NCI-H748 treated with DMSO at 0.1 percent for 48 hours (cell line): ENCODE data around the gene PREP.

Source experiments
- DNase-seq: peaks from one replicate; lab custom pipeline; 2025; lab: John Stamatoyannopoulos, UW

PREP gene

GRCh38 chr6:105391705-105392104 is 11.2 kb downstream of the PREP start:
- no peak for DNase-seq

- no peak for DNase-seq
These were observed 13.3 kb downstream of the PREP start for GRCh38 chr6:105389543-105389942.

- DNase-seq, result no peak
These were observed 14.5 kb downstream of the PREP start for GRCh38 chr6:105388392-105388791.

GRCh38 chr6:105384004-105384403 is 18.9 kb downstream of the PREP start:
- no peak for DNase-seq

GRCh38 chr6:105382958-105383357 is 19.9 kb downstream of the PREP start:
- no peak for DNase-seq

GRCh38 chr6:105382496-105382895 is 20.4 kb downstream of the PREP start:
- no peak for DNase-seq

GRCh38 chr6:105380634-105381033 is 22.2 kb downstream of the PREP start:
- no peak for DNase-seq

- DNase-seq, result no peak
These were observed 27.1 kb downstream of the PREP start for GRCh38 chr6:105375797-105376196.

- no peak for DNase-seq
These were observed 28.9 kb downstream of the PREP start for GRCh38 chr6:105374010-105374420.

- no peak for DNase-seq
These were observed 29.4 kb downstream of the PREP start for GRCh38 chr6:105373481-105373880.

- DNase-seq, result no peak
These were observed 30.1 kb downstream of the PREP start for GRCh38 chr6:105372849-105373182.

- DNase-seq, result no peak
These were observed 30.6 kb downstream of the PREP start for GRCh38 chr6:105372142-105372848.

- DNase-seq, result no peak
These were observed 32.5 kb downstream of the PREP start for GRCh38 chr6:105370351-105370750.

- no peak for DNase-seq
These were observed 33.7 kb downstream of the PREP start for GRCh38 chr6:105369145-105369544.

- DNase-seq, result no peak
These were observed 38.6 kb downstream of the PREP start for GRCh38 chr6:105364243-105364642.

GRCh38 chr6:105363100-105363754 is 39.7 kb downstream of the PREP start:
- DNase-seq, result no peak

- DNase-seq, result no peak
These were observed 43.2 kb downstream of the PREP start for GRCh38 chr6:105359419-105360370.

GRCh38 chr6:105357165-105357564 is 45.7 kb downstream of the PREP start:
- no peak for DNase-seq

GRCh38 chr6:105352037-105352617 is 50.8 kb downstream of the PREP start:
- DNase-seq, result no peak

GRCh38 chr6:105348897-105349296 is 54.0 kb downstream of the PREP start:
- no peak for DNase-seq

GRCh38 chr6:105346052-105346451 is 56.8 kb downstream of the PREP start:
- DNase-seq, result no peak

- DNase-seq, result no peak
These were observed 57.4 kb downstream of the PREP start for GRCh38 chr6:105345506-105345905.
